ENCODE results near the gene ILF2. TPM values are rescaled to one million over a fixed set of nuclear protein-coding genes. Genes with fewer than 3 reads are reported as not detected.

ILF2 gene
- total RNA-seq, 1 donor from 2014 or later: 262 TPM

GRCh38 chr1:153615406-153615805, 55.4 kb downstream of the ILF2 start:
- H3K9me3 Mint-ChIP-seq (ENCODE audit: low read depth): no peaks in the 10 kb centered on the region
- H3K36me3 Mint-ChIP-seq (ENCODE audit: insufficient read depth): peaks cover 5% of the 10 kb centered on the region
- H3K27ac Mint-ChIP-seq: no peak overlapping the region
- H3K27me3 Mint-ChIP-seq: no peaks in the 10 kb centered on the region
- DNase-seq (ENCODE audit: low spot score, unreplicated experiment): no peak
- H3K4me3 Mint-ChIP-seq (ENCODE audit: low read depth): no peak overlapping the region
- no peak for TF ChIP-seq CTCF (IDR thresholded peaks at IDR 0.05; ENCODE audit: unreplicated experiment)
- H3K4me1 Mint-ChIP-seq (ENCODE audit: low read depth): peaks cover 24% of the 10 kb centered on the region

- Mint-ChIP-seq H3K36me3 (ENCODE audit: insufficient read depth) (peaks cover 5% of the 10 kb centered on the region), H3K4me1 (ENCODE audit: low read depth) (peaks cover 25% of the 10 kb centered on the region)
Measured at GRCh38 chr1:153614906-153615305, 55.9 kb downstream of the ILF2 start.

GRCh38 chr1:153614189-153614900, 56.4 kb downstream of the ILF2 start:
- H3K4me3 Mint-ChIP-seq (ENCODE audit: low read depth): no peak overlapping the region
- H3K27ac Mint-ChIP-seq: no peak overlapping the region
- H3K9me3 Mint-ChIP-seq (ENCODE audit: low read depth): no peaks in the 10 kb centered on the region
- TF ChIP-seq CTCF (IDR thresholded peaks at IDR 0.05; ENCODE audit: unreplicated experiment): no peak
- no peaks in the 10 kb centered on the region for H3K27me3 Mint-ChIP-seq
- DNase-seq (ENCODE audit: low spot score, unreplicated experiment): no peak
- H3K36me3 Mint-ChIP-seq (ENCODE audit: insufficient read depth): peaks cover 2% of the 10 kb centered on the region
- peaks cover 29% of the 10 kb centered on the region for H3K4me1 Mint-ChIP-seq (ENCODE audit: low read depth)

More at GRCh38 chr1:153614906-153615305, 55.9 kb downstream of the ILF2 start:
- no peaks in the 10 kb centered on the region for H3K27me3 Mint-ChIP-seq
- H3K4me3 Mint-ChIP-seq (ENCODE audit: low read depth): no peak overlapping the region
- no peak for DNase-seq (ENCODE audit: low spot score, unreplicated experiment)
- no peak for TF ChIP-seq CTCF (IDR thresholded peaks at IDR 0.05; ENCODE audit: unreplicated experiment)
- H3K27ac Mint-ChIP-seq: no peak overlapping the region
- no peaks in the 10 kb centered on the region for H3K9me3 Mint-ChIP-seq (ENCODE audit: low read depth)

- no peaks in the 10 kb centered on the region for H3K9me3 Mint-ChIP-seq (ENCODE audit: low read depth)
- no peaks in the 10 kb centered on the region for H3K27me3 Mint-ChIP-seq
Measured at GRCh38 chr1:153613406-153613805, 57.4 kb downstream of the ILF2 start.

GRCh38 chr1:153612755-153613331, 58.0 kb downstream of the ILF2 start, which contains the start of gene S100A16:
Gene S100A16 (minus strand): TSS chr1:153613137. CDS start chr1:153608151, 4,986 bp downstream.
- peak within 1 kb of the TSS; percentile 84 for H3K4me3 Mint-ChIP-seq (ENCODE audit: low read depth)
- H3K4me1 Mint-ChIP-seq (ENCODE audit: low read depth): peaks cover 41% of the 10 kb centered on the region
- DNase-seq (ENCODE audit: low spot score, unreplicated experiment): peak; percentile 43
- H3K9me3 Mint-ChIP-seq (ENCODE audit: low read depth): no peaks in the 10 kb centered on the region
- no peak for TF ChIP-seq CTCF (IDR thresholded peaks at IDR 0.05; ENCODE audit: unreplicated experiment)
- peaks cover 2% of the 10 kb centered on the region for H3K36me3 Mint-ChIP-seq (ENCODE audit: insufficient read depth)
- H3K27ac Mint-ChIP-seq: peak within 1 kb of the TSS; percentile 92
- H3K27me3 Mint-ChIP-seq: no peaks in the 10 kb centered on the region

More at GRCh38 chr1:153613406-153613805, 57.4 kb downstream of the ILF2 start:
- Mint-ChIP-seq H3K4me3 (ENCODE audit: low read depth) (peak overlapping the region; percentile 84), H3K27ac (peak overlapping the region; percentile 45), H3K36me3 (ENCODE audit: insufficient read depth) (peaks cover 2% of the 10 kb centered on the region), H3K4me1 (ENCODE audit: low read depth) (peaks cover 38% of the 10 kb centered on the region)
- TF ChIP-seq CTCF (IDR thresholded peaks at IDR 0.05; ENCODE audit: unreplicated experiment): no peak
- no peak for DNase-seq (ENCODE audit: low spot score, unreplicated experiment)

Measured in progenitor cell of endocrine pancreas (in vitro differentiated cells).